IMR-90 (cell line): ENCODE measurements around the gene ADH1C. TPM values are rescaled to one million over a fixed set of nuclear protein-coding genes. Genes with fewer than 3 reads are reported as not detected.

ENCODE experiments used
- ATAC-seq: fragments of 200-7000 bp; cut with Tn5 transposase; 2 replicates; pipeline ENCODE4 v1.9.1; 2020; ENCODE audit warnings: low read depth, mild to moderate bottlenecking, moderate library complexity
- BruUV-seq: library from RNA; stranded (reverse); fragments of 400-500 nt; replicated peaks from 2 replicates; lab custom pipeline; 2021; lab: Mats Ljungman, UMichigan
- CTCF ChIA-PET: fragments of 300-600 bp; formaldehyde crosslinking; extraction: SDS; loops from one replicate; lab custom pipeline; 2021; ENCODE audit warnings: antibody characterized with exemption; lab: Yijun Ruan, JAX
- POLR2A ChIA-PET: fragments of 300-600 bp; sonication (Branson Sonifier 250); formaldehyde crosslinking; loops from one replicate; lab custom pipeline; 2022; ENCODE audit warnings: antibody characterized with exemption; ENCODE audit not compliant: unreplicated experiment; lab: Charles Lee
- DNase-seq: peaks from one replicate; pipeline ENCODE4 v3.0.0; 2013
- H2AFZ ChIP-seq: replicated peaks from 2 replicates; pipeline ENCODE3; 2013; ENCODE audit warnings: low read length, mild to moderate bottlenecking; ENCODE audit not compliant: poor library complexity
- H2AK5ac ChIP-seq: 2 replicates; pipeline ENCODE4 v1.6.1; 2013; ENCODE audit warnings: low read depth, low read length, inconsistent platforms
- H2AK9ac ChIP-seq: replicated peaks from 2 replicates; pipeline ENCODE3; 2013; ENCODE audit warnings: mild to moderate bottlenecking, low read depth, low read length, moderate library complexity; ENCODE audit not compliant: poor library complexity
- H2BK120ac ChIP-seq: 2 replicates; pipeline ENCODE4 v1.6.1; 2013; ENCODE audit warnings: low read depth, low read length, inconsistent platforms
- H2BK15ac ChIP-seq: 3 replicates; pipeline ENCODE4 v1.6.1; 2013; ENCODE audit warnings: low read depth, low read length, inconsistent platforms
- H2BK20ac ChIP-seq: 2 replicates; pipeline ENCODE4 v1.6.1; 2013; ENCODE audit warnings: low read depth, mild to moderate bottlenecking, inconsistent platforms, low read length, moderate library complexity
- H2BK5ac ChIP-seq: 2 replicates; pipeline ENCODE4 v1.6.1; 2013; ENCODE audit warnings: mild to moderate bottlenecking, low read depth, low read length, inconsistent platforms; ENCODE audit not compliant: poor library complexity, severe bottlenecking
- H3K14ac ChIP-seq: replicated peaks from 2 replicates; pipeline ENCODE4 v1.6.1; 2013; ENCODE audit warnings: low read depth, low read length, inconsistent platforms
- H3K18ac ChIP-seq: 2 replicates; pipeline ENCODE4 v1.6.1; 2013; ENCODE audit warnings: low read depth, low read length, control low read depth
- H3K23ac ChIP-seq: 2 replicates; pipeline ENCODE4 v1.6.1; 2013; ENCODE audit warnings: low read depth, low read length, inconsistent platforms
- H3K27ac ChIP-seq: 2 replicates; pipeline ENCODE4 v1.5.1; 2013; ENCODE audit warnings: mild to moderate bottlenecking, control low read depth, low read length; ENCODE audit not compliant: insufficient read depth
- H3K27me3 ChIP-seq: 2 replicates; pipeline ENCODE4 v1.6.1; 2013; ENCODE audit warnings: low read length; ENCODE audit not compliant: control insufficient read depth, insufficient read depth
- H3K36me3 ChIP-seq: 2 replicates; pipeline ENCODE4 v1.6.1; 2013; ENCODE audit warnings: low read length, mixed read lengths; ENCODE audit not compliant: control insufficient read depth, insufficient read depth
- H3K4ac ChIP-seq: 2 replicates; pipeline ENCODE4 v1.6.1; 2013; ENCODE audit warnings: low read depth, low read length, inconsistent platforms
- H3K4me1 ChIP-seq: 2 replicates; pipeline ENCODE4 v1.6.1; 2013; ENCODE audit warnings: low read length, mixed read lengths; ENCODE audit not compliant: control insufficient read depth, insufficient read depth
- H3K4me2 ChIP-seq: 2 replicates; pipeline ENCODE4 v1.6.1; 2013; ENCODE audit warnings: low read depth, mild to moderate bottlenecking, control low read depth, low read length, moderate library complexity
- H3K4me3 ChIP-seq: 2 replicates; pipeline ENCODE4 v1.5.1; 2013; ENCODE audit warnings: low read depth, mild to moderate bottlenecking, control low read depth, low read length, moderate library complexity; ENCODE audit not compliant: insufficient read depth
- H3K56ac ChIP-seq: 2 replicates; pipeline ENCODE4 v1.6.1; 2013; ENCODE audit warnings: low read length, inconsistent platforms; ENCODE audit not compliant: insufficient read depth; ENCODE audit errors: extremely low read depth
- H3K79me1 ChIP-seq, 2 experiments: 2 replicates each; pipeline ENCODE4 v1.6.1; 2013; ENCODE audit warnings: low read length in 2 of 2, inconsistent platforms in 1 of 2, low read depth in 1 of 2
- H3K9ac ChIP-seq: 2 replicates; pipeline ENCODE4 v1.6.1; 2013; ENCODE audit warnings: low read depth, low read length, control low read depth
- H3K9me1 ChIP-seq: 2 replicates; pipeline ENCODE4 v1.6.1; 2013; ENCODE audit warnings: low read length, inconsistent platforms; ENCODE audit not compliant: insufficient read depth
- H3K9me3 ChIP-seq: 2 replicates; pipeline ENCODE4 v1.6.1; 2013; ENCODE audit warnings: low read length; ENCODE audit not compliant: control insufficient read depth, insufficient read depth
- H4K20me1 ChIP-seq: 2 replicates; pipeline ENCODE4 v1.6.1; 2013; ENCODE audit warnings: low read length, inconsistent platforms; ENCODE audit not compliant: insufficient read depth
- H4K5ac ChIP-seq: 2 replicates; pipeline ENCODE4 v1.6.1; 2013; ENCODE audit warnings: mild to moderate bottlenecking, low read depth, low read length, control low read depth
- H4K8ac ChIP-seq, 2 experiments: 2 replicates each; pipeline ENCODE4 v1.6.1; 2013; ENCODE audit warnings: low read depth in 2 of 2, low read length in 2 of 2, control low read depth in 1 of 2, inconsistent platforms in 1 of 2
- H4K91ac ChIP-seq: 2 replicates; pipeline ENCODE4 v1.6.1; 2013; ENCODE audit warnings: low read depth, low read length, inconsistent platforms; ENCODE audit not compliant: insufficient read depth
- CHD1 ChIP-seq: IDR thresholded peaks from 2 replicates; pipeline ENCODE4 v1.6.1; 2012; ENCODE audit warnings: low read depth, low read length, improper control_type of control experiment
- FOS ChIP-seq: fragments of 150-350 bp; IDR thresholded peaks from 2 replicates; pipeline ENCODE4 v1.6.1; 2016; ENCODE audit warnings: low read depth, low read length
- MAFK ChIP-seq: IDR thresholded peaks from 2 replicates; pipeline ENCODE4 v1.6.1; 2012; ENCODE audit warnings: low read depth, low read length, improper control_type of control experiment
- POLR2A ChIP-seq: IDR thresholded peaks from 2 replicates; pipeline ENCODE4 v1.6.1; 2012; ENCODE audit warnings: mild to moderate bottlenecking, low read depth, low read length
- RAD21 ChIP-seq: IDR thresholded peaks from 2 replicates; pipeline ENCODE4 v1.6.1; 2012; ENCODE audit warnings: low read length, improper control_type of control experiment
- RCOR1 ChIP-seq: IDR thresholded peaks from 2 replicates; pipeline ENCODE4 v1.6.1; 2012; ENCODE audit warnings: mild to moderate bottlenecking, low read length, improper control_type of control experiment; ENCODE audit not compliant: insufficient replicate concordance
- RFX5 ChIP-seq: IDR thresholded peaks from 2 replicates; pipeline ENCODE4 v1.8.0; 2012; ENCODE audit warnings: low read depth, mild to moderate bottlenecking, low read length, moderate library complexity
- WGBS, 2 experiments: methylation state at CpG; one replicate each; pipeline versions ENCODE4 v1.1.5 to v1.1.7; 2013; ENCODE audit warnings: missing lambda C conversion rate in 2 of 2; ENCODE audit not compliant: insufficient read length in 1 of 2; ENCODE audit errors: extremely low coverage in 2 of 2; 5-methylcytosine and 5-hydroxymethylcytosine counted together
- dilution Hi-C: fragments of 300-500 bp; cut with HindIII; formaldehyde crosslinking; loops from one replicate; pipeline ENCODE4 v1.14.3; 2018; ENCODE audit warnings: low sequenced_read_pairs; ENCODE audit not compliant: unreplicated experiment
- in situ Hi-C: fragments of 300-500 bp; cut with MboI; formaldehyde crosslinking; loops from 3 replicates; pipeline ENCODE4 v1.14.3; 2019; ENCODE audit warnings: low sequenced_read_pairs, inconsistent platforms, mixed read lengths
- intact Hi-C: fragments of 100-400 bp; cut with micrococcal nuclease; formaldehyde crosslinking; loops from 2 replicates; pipeline ENCODE4 v1.10.0; 2022
- polyA plus RNA-seq, 3 experiments: library from polyadenylated mRNA; depleted of rRNA; stranded (reverse); fragments of >200 nt; gene quantifications; 2 replicates each; pipeline ENCODE4 v1.2.3, GENCODE V29; 2012; ENCODE audit warnings: low replicate concordance in 1 of 3
- total RNA-seq: library from RNA; depleted of rRNA; stranded (reverse); fragments of >200 nt; gene quantifications from 2 replicates; pipeline ENCODE4 v1.2.3, GENCODE V29; 2012; rRNA removed

The ADH1C gene
- total and polyA plus RNA-seq, 2 of the 4 experiments (the other 2 are of a cell fraction) = 0.26 TPM; not detected in 1

DNA sequence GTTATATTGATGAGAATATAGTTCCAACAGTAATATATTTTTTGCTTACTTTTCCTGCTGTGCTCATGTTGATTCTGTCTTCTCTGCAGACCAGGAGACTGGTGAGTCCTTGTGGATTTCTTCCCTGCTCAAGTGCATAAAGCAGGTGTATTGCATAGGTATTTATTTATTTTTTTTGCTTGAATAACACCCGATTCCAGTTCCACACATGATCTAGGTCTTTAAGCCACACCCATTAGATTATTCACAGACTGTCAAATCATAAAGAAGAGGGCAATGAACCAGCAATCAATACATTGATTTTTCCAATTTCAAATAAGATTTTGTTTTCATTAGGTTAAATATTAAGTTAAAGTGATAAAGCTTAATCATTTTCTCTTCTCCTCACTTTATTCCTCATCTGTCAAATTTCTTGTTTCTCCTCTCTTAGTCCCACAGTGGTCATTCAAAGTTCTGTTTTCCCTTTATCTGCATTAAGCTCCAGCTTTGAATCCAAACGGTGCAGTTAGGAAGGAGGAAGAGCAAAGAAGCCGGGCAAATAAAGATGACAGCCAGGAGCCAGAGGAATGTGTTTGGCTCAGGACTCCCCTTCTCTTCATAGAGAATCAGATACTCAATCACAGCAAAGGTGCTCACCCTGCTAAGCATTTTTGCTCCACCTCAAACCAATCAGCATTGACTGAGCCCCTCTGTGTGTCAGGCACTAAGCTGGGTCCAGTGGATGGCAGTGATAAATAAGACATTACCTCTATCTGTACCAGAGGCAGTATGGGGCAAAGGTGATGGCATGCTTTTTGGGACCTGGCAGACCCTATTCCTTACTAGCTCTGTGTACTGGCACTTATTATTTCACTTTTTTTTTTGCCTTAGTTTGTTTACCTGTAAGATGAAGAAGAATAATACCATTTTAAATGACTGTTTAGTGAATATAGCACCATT lies 61.4 kb downstream of the ADH1C start, which contains the start of gene ADH1A:
Gene ADH1A, minus strand, starts transcription at position 138 of the 939 bp plus-strand sequence. Its CDS starts 71 bp downstream, at position 67.
- CTCF ChIA-PET = no interaction called here
- no peak for TF ChIP-seq FOS
- TF ChIP-seq RAD21 = no peak
- no peak for TF ChIP-seq RFX5
- TF ChIP-seq CHD1 = no peak
- no peak for TF ChIP-seq POLR2A
- no peak for TF ChIP-seq RCOR1
- TF ChIP-seq MAFK = no peak

More for the DNA sequence above, 61.4 kb downstream of the ADH1C start, which contains the start of gene ADH1A:
- no peaks in the 10 kb centered on the region for H3K4me1 ChIP-seq
- H2BK5ac ChIP-seq = no peak within 1 kb of the TSS
- H2BK15ac ChIP-seq = no peak within 1 kb of the TSS
- H3K14ac ChIP-seq = no peak within 1 kb of the TSS
- ATAC-seq = no peak
- H4K91ac ChIP-seq = no peak within 1 kb of the TSS
- H3K56ac ChIP-seq = no peak within 1 kb of the TSS
- no peak within 1 kb of the TSS for H3K4me2 ChIP-seq
- H3K27ac ChIP-seq = no peak within 1 kb of the TSS
- H3K79me1 ChIP-seq = no peaks in the 10 kb centered on the region
- no peak within 1 kb of the TSS for H2BK120ac ChIP-seq
- H3K18ac ChIP-seq = no peak within 1 kb of the TSS
- no CpG with 5 or more reads among the region's 3 CpGs for WGBS, 2 experiments
- no peak within 1 kb of the TSS for H2AK9ac ChIP-seq
- peaks cover 2% of the 10 kb centered on the region; the same call in 1 of the 2 replicates for H3K9me3 ChIP-seq
- dilution Hi-C loops = no loop called here
- intact Hi-C loops = no loop called here
- no peak within 1 kb of the TSS for H2AFZ ChIP-seq
- no peak for DNase-seq
- POLR2A ChIA-PET = no interaction called here
- in situ Hi-C loops = no loop called here
- H3K4ac ChIP-seq = no peak within 1 kb of the TSS
- no peak within 1 kb of the TSS for H3K23ac ChIP-seq
- H4K5ac ChIP-seq = no peak within 1 kb of the TSS
- no peaks in the 10 kb centered on the region for H4K20me1 ChIP-seq
- BruUV-seq = no TSS peak
- H3K27me3 ChIP-seq = no peaks in the 10 kb centered on the region
- H3K9ac ChIP-seq = no peak within 1 kb of the TSS
- no peak within 1 kb of the TSS for H3K4me3 ChIP-seq
- no peak within 1 kb of the TSS for H4K8ac ChIP-seq
- no peak within 1 kb of the TSS for H2AK5ac ChIP-seq
- H3K36me3 ChIP-seq = no peaks in the 10 kb centered on the region
- no peaks in the 10 kb centered on the region for H3K9me1 ChIP-seq
- H2BK20ac ChIP-seq = no peak within 1 kb of the TSS

Other genes starting within 250 kb of the ADH1C start
- not detected in 2 replicates for gene ADH4, start 208.4 kb downstream of the ADH1C start, total RNA-seq
- not detected in 2 replicates for gene ADH4, start 208.4 kb downstream of the ADH1C start, polyA plus RNA-seq (2012; rRNA removed)
- not detected in 2 replicates for gene ADH6, start 133.5 kb downstream of the ADH1C start, total RNA-seq
- gene ADH6, start 133.5 kb downstream of the ADH1C start, polyA plus RNA-seq (2012; rRNA removed) = not detected in 2 replicates
- gene ADH1A, start 61.8 kb downstream of the ADH1C start, total RNA-seq = not detected in 2 replicates
- gene ADH1A, start 61.8 kb downstream of the ADH1C start, polyA plus RNA-seq (2012; rRNA removed) = not detected in 2 replicates
- gene ADH1B, start 31.3 kb downstream of the ADH1C start, total RNA-seq = under 0.01 and 0.36 TPM in 2 replicates
- 0.10 and 0.46 TPM in 2 replicates for gene ADH1B, start 31.3 kb downstream of the ADH1C start, polyA plus RNA-seq (2012; rRNA removed)
- not detected in 2 replicates for gene ADH7, start 82.6 kb upstream of the ADH1C start, total RNA-seq
- not detected in 2 replicates for gene ADH7, start 82.6 kb upstream of the ADH1C start, polyA plus RNA-seq (2012; rRNA removed)
- not detected in 2 replicates for gene C4orf17, start 158.3 kb upstream of the ADH1C start, total RNA-seq
- not detected in 2 replicates for gene C4orf17, start 158.3 kb upstream of the ADH1C start, polyA plus RNA-seq (2012; rRNA removed)
- gene TRMT10A, start 211.3 kb upstream of the ADH1C start, total RNA-seq = 4.3 and 8.9 TPM in 2 replicates
- 2.0 and 3.8 TPM in 2 replicates for gene TRMT10A, start 211.3 kb upstream of the ADH1C start, polyA plus RNA-seq (2012; rRNA removed)
- under 0.01 TPM in 2 replicates for gene MTTP, start 222.1 kb upstream of the ADH1C start, total RNA-seq
- 0.03 TPM in 1 of 2 replicates, not detected in the other for gene MTTP, start 222.1 kb upstream of the ADH1C start, polyA plus RNA-seq (2012; rRNA removed)